ENCODE data around the gene CACFD1. TPM values are rescaled to one million over a fixed set of nuclear protein-coding genes. Genes with fewer than 3 reads are reported as not detected.

The CACFD1 gene
- total RNA-seq, 1 experiment from 2014 or later: 1.5 TPM

GRCh38 chr9:133489253-133490190 lies 29.7 kb downstream of the CACFD1 start:
- TF ChIP-seq CTCF (IDR thresholded peaks at IDR 0.05; ENCODE audit: unreplicated experiment): no peak
- POLR2A ChIA-PET: interaction anchor here (0.6 kb wide), 1 partner anchor 42 kb away, joined by 3 read pairs; no protein-coding TSS in a partner anchor
- Mint-ChIP-seq H3K27me3 (ENCODE audit: insufficient read depth, unreplicated experiment) (peaks cover 21% of the 10 kb centered on the region), H3K36me3 (ENCODE audit: insufficient read depth, unreplicated experiment) (no peaks in the 10 kb centered on the region), H3K4me3 (ENCODE audit: unreplicated experiment) (no peak overlapping the region), H3K4me1 (ENCODE audit: insufficient read depth, unreplicated experiment) (no peaks in the 10 kb centered on the region), H3K9me3 (ENCODE audit: unreplicated experiment) (no peaks in the 10 kb centered on the region), H3K27ac (ENCODE audit: low read depth, unreplicated experiment) (no peak overlapping the region)
- intact Hi-C loops (cut with micrococcal nuclease): no loop called here
- no peak for DNase-seq (ENCODE audit: unreplicated experiment)
- CTCF ChIA-PET: interaction anchor here (0.7 to 1.0 kb wide), 4 partner anchors 10 to 376 kb away, joined by 3 to 5 read pairs (median 3); no protein-coding TSS in a partner anchor
- BruUV-seq (replicated peaks): no TSS peak

GRCh38 chr9:133490201-133490681 lies 30.5 kb downstream of the CACFD1 start:
- intact Hi-C loops (cut with micrococcal nuclease): no loop called here
- TF ChIP-seq CTCF (IDR thresholded peaks at IDR 0.05; ENCODE audit: unreplicated experiment): no peak
- Mint-ChIP-seq H3K4me3 (ENCODE audit: unreplicated experiment) (no peak overlapping the region), H3K4me1 (ENCODE audit: insufficient read depth, unreplicated experiment) (no peaks in the 10 kb centered on the region), H3K9me3 (ENCODE audit: unreplicated experiment) (no peaks in the 10 kb centered on the region), H3K27ac (ENCODE audit: low read depth, unreplicated experiment) (no peak overlapping the region), H3K36me3 (ENCODE audit: insufficient read depth, unreplicated experiment) (no peaks in the 10 kb centered on the region), H3K27me3 (ENCODE audit: insufficient read depth, unreplicated experiment) (peaks cover 21% of the 10 kb centered on the region)
- DNase-seq (ENCODE audit: unreplicated experiment): no peak
- POLR2A ChIA-PET: no interaction called here
- no TSS peak for BruUV-seq (replicated peaks)
- CTCF ChIA-PET: interaction anchor here (0.6 kb wide), 1 partner anchor 9 kb away, joined by 3 read pairs; no protein-coding TSS in a partner anchor

- CTCF ChIA-PET: interaction anchor here (0.5 to 0.6 kb wide), 3 partner anchors 8 to 1322 kb away, joined by 3 to 5 read pairs (median 4); no protein-coding TSS in a partner anchor
- H3K27ac Mint-ChIP-seq (ENCODE audit: low read depth, unreplicated experiment): no peak overlapping the region
Observed at GRCh38 chr9:133490865-133491655, 31.3 kb downstream of the CACFD1 start.

More at GRCh38 chr9:133490865-133491655, 31.3 kb downstream of the CACFD1 start:
- Mint-ChIP-seq H3K4me1 (ENCODE audit: insufficient read depth, unreplicated experiment) (no peaks in the 10 kb centered on the region), H3K36me3 (ENCODE audit: insufficient read depth, unreplicated experiment) (no peaks in the 10 kb centered on the region), H3K4me3 (ENCODE audit: unreplicated experiment) (no peak overlapping the region), H3K27me3 (ENCODE audit: insufficient read depth, unreplicated experiment) (peaks cover 21% of the 10 kb centered on the region), H3K9me3 (ENCODE audit: unreplicated experiment) (no peaks in the 10 kb centered on the region)
- no TSS peak for BruUV-seq (replicated peaks)
- intact Hi-C loops (cut with micrococcal nuclease): no loop called here
- no peak for TF ChIP-seq CTCF (IDR thresholded peaks at IDR 0.05; ENCODE audit: unreplicated experiment)
- POLR2A ChIA-PET: no interaction called here
- no peak for DNase-seq (ENCODE audit: unreplicated experiment)

Data from MCF 10A (cell line).